ENCODE data around the gene JUNB.

Gene JUNB

DNA sequence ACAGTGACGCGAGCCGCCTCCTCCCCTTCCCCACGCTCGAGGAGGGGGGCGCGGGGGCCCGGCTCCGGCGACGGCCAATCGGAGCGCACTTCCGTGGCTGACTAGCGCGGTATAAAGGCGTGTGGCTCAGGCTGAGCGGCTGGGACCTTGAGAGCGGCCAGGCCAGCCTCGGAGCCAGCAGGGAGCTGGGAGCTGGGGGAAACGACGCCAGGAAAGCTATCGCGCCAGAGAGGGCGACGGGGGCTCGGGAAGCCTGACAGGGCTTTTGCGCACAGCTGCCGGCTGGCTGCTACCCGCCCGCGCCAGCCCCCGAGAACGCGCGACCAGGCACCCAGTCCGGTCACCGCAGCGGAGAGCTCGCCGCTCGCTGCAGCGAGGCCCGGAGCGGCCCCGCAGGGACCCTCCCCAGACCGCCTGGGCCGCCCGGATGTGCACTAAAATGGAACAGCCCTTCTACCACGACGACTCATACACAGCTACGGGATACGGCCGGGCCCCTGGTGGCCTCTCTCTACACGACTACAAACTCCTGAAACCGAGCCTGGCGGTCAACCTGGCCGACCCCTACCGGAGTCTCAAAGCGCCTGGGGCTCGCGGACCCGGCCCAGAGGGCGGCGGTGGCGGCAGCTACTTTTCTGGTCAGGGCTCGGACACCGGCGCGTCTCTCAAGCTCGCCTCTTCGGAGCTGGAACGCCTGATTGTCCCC lies at the start of gene JUNB:
JUNB (plus strand) TSS at position 142 of the 706 bp plus-strand sequence; CDS start at position 428, 286 bp downstream.
- DNase-seq = peak; percentile 73 to 93

DNA sequence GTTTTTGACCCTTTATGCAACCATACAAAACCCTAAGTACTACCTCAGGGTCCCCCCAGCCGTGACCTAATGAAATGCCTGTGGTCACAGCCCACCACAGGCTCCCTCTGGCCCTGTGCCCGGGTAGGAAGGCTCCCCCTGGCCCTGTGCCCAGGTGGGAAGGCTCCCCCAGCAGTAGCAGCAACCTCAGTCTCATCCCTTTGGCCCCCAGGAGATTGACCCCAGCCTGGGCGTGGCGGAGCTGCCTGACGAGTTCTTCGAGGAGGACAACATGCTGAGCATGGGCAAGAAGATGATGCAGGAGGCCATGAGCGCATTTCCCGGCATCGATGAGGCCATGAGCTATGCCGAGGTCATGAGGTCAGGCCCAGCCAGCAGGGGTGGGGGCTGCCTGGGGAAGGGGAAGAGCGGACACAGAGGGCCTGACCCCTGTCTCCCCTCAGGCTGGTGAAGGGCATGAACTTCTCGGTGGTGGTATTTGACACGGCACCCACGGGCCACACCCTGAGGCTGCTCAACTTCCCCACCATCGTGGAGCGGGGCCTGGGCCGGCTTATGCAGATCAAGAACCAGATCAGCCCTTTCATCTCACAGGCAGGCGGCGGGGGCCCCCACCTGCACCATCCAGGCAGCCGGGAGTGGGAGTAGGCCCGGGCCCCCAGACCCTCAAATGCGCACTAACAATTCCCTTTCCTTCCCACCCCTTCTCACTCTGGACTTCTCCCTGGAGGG lies 46.0 kb upstream of the JUNB start:
- no peak for DNase-seq

DNA sequence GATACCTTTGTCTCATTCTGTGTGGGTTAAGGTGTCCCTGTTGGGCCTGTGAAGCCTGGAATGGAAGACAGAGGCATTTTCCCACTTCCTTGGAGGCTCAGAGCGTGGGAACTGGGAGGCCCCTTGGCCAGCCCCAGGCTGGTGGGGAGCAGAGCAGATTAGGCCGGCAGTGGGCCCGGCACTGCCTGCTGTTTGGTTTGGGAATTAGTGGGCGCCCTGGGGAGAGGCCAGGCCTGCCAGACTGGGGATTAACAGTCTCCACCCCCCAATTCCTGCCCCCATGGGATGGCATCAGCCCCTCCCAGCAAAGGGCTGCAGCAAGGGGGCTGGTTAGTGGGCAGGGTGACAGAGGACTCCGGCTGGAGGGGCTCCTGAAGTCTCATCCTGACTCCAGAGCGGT lies 42.8 kb upstream of the JUNB start:
- DNase-seq = no peak

DNA sequence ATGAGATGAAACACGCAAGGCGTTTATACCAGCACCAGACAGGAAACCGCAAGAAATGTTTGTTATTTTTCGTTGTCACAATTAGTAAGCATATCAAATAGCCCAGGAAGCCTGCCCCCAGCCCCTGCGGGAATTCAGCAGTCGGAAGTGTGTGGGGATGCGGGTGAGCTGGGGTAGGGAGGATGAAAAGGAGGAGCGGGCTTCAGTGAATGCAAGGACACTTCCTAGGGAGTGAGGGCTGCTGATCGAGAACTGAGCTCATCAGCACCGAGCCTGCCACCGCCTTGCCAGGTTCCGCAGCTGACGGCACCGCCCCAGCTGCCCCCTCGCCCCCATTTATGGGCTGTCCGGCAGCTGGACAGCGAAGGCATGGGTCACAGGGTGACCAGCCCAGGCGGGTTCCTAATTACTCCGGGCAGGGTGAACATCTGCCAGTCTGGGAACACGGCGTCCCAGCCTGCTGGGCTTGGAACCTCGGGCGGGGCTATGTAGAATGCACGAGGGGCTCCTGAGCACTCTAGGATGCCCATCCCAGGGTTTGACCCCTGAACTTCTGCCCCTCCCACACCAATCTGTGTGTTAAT lies 41.3 kb upstream of the JUNB start:
- no peak for DNase-seq

DNA sequence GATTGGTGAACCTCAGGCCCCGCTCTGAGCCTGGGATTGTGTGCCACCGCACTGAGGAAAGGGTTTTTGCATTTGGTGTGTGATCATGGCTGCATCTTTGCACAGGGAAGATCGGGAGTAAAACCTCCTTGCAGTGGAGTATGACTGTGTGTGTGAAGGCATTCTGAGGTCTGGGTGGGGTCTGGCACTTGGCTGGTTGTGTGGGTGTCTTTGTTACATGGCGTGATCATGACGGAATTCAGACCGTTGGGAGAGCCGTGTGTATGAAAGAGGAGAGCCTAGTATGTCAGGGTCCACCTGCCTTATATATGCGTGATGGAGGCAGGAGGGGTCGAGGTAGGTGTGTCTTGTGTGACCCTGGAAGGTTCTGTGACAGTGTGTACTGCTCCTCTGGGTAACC lies 40.4 kb upstream of the JUNB start:
- no peak for DNase-seq

DNA sequence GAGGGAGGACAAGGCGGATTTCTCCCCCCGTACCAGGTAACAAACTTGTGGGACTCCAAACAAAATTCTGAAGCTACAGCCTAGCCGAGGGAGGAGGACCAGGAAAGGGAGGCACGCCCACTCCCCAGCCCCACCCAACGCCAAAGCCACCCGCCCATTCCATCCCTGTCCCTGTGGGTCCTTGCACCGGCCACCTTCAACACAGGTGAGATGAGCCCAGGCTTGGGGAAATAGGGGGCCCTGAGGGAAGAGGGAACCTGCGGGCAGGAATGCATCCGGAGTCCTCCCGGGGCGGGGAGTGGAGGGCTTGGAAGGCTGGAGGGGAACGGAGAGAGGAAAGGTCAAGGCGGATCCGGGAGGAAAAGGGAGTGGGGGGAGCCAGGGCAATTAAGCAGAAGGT lies 39.7 kb upstream of the JUNB start, which contains the start of gene BEST2:
BEST2 (plus strand) TSS at position 157 of the 400 bp plus-strand sequence. CDS start 802 bp downstream, outside the sequence.
- DNase-seq = no peak

DNA sequence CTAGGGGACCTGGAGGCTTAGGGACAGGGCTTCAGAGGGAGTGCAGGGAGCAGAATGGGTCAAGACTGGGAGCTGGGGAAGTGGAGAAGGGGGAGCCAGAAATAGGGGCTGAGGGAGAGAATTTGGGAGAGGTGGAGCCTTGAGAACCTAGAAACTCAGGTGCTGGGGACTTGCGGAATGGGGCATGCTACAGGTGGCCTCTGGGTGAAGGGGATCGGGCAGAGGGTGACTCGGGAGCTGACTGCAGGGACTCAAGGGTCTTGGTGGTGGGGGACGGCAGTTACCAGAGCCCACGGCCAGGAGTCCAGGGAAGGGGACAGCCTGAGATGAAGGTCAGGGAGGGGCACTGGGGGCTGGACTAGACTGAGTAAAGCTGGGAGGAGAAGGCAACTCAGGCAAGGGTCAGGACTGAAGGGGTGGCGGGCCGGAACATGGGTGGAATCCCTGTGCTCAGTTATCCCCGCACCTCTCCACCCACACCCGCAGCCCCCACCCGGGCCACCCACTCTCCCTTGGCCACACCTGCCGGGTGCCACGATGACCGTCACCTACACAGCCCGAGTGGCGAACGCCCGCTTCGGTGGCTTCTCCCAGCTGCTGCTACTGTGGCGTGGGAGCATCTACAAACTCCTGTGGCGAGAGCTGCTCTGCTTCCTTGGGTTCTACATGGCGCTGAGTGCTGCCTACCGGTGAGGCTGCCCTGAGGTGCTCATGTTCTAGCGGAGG lies 39.1 kb upstream of the JUNB start:
- no peak for DNase-seq

DNA sequence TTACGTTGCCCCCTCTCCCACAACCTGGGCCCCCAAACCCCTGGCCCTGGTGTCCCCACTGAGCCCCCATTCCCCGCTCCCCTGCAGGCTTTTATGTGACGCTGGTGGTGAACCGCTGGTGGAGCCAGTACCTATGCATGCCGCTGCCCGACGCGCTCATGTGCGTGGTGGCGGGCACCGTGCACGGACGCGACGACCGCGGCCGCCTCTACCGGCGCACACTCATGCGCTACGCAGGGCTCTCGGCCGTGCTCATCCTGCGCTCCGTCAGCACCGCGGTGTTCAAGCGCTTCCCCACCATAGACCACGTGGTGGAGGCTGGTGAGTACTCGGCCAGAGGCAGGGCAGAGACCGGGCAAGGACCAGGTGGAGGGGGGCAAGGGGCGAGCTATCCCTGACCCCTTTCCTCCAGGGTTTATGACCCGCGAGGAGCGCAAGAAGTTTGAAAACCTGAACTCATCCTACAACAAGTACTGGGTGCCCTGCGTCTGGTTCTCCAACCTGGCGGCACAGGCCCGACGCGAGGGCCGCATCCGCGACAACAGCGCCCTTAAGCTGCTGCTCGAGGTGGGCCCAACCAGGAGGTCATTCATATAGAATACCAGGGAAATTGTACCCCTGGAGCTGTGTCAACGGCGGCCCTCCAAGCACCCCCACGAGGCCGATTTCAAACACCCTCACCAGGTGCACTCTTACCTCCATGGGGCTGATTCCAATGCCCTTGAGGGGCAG lies 36.7 kb upstream of the JUNB start:
- DNase-seq = peak in 1 of 2 experiments; percentile 27

DNA sequence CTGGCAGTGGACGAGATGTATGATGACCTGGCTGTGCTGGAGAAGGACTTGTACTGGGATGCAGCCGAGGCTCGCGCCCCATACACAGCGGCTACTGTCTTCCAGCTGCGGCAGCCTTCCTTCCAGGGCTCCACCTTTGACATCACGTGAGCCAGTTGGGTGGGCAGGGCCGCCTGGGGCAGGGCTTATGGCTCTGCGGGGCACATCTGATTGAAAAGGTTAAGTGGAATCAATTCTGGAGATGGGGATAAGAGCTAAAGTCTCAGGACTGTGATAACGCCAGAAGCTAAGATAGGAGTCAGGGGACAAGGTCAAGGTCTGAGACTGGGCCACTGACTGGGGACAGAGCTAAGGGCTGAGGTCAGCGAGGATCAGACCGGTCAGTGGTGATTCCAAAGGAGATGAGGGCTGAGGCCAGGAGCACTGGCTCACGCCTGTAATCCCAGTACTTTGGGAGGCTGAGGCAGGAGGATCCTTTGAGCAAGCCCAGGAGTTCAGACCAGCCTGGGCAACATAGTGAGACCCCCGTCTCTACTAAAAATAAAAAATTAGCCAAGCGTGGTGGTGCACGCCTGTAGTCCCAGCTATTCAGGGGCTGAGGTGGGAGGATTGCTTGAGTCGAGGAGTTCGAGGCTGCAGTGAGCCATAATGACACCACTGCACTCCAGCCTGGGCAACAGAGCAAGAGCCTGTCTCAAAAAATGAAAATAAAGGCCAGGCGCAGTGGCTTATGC lies 35.0 kb upstream of the JUNB start:
- no peak for DNase-seq

DNA sequence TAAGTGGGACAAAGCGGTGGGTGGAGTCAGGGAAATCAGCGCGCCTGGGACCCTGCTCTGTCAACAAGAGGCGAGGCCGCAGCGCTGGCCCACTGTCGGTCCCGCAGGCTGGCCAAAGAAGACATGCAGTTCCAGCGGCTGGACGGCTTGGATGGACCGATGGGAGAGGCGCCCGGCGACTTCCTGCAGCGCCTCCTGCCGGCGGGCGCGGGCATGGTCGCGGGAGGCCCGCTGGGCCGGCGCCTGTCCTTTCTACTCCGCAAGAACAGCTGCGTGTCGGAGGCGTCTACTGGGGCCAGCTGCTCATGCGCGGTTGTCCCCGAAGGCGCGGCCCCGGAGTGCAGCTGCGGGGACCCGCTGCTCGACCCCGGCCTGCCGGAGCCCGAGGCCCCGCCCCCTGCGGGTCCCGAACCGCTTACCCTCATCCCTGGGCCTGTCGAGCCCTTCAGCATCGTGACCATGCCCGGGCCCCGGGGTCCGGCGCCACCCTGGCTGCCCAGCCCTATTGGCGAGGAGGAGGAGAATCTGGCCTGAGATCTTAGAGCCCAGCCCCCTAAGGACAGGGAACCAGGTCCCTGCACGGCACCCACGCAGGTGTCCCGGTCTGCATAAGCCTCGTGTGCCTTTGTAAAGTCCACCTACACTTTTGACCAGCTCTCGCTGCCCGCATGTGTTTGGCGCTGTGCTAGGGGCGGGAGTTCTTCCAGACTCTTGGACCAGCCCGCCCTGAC lies 33.6 kb upstream of the JUNB start:
- peak; percentile 20 to 79 for DNase-seq

DNA sequence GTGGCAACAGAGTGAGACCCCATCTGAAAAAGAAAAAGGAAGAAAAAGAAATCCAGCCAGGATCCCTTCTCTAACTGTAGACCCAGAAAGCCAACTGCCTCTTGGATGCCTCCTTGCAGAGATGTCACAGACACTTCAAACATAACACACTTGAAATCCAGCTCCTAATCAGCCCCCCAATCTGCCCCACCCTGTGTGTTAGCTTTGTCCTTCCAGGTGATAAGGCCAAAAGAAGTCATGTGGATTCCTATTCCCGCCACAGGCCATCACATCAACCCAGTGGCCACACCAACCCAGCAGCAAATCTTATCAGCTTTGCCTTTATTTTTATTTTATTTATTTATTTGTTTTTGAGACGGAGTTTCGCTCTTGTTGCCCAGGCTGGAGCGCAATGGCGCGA lies 31.6 kb upstream of the JUNB start:
- DNase-seq = no peak

DNA sequence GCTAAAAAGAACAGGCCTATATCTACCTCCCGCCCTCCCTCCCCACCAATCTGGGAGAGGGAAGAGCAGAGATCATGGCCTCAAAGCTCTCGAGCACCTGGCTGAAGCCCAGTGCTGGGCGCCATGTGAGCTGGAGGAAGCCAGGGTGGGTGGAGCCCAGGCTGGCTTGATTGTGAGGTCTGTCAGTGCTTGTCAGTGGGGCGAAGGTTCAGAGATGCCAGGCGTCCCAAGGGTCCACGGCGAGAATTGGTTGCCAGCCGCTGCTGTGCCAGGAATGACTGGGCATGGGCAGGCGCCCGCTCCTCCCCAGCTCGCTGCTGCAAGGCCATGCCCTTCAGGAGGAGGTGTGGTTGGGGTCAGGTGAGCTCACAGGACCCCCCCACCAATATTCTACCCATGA lies 28.2 kb upstream of the JUNB start:
- no peak for DNase-seq

DNA sequence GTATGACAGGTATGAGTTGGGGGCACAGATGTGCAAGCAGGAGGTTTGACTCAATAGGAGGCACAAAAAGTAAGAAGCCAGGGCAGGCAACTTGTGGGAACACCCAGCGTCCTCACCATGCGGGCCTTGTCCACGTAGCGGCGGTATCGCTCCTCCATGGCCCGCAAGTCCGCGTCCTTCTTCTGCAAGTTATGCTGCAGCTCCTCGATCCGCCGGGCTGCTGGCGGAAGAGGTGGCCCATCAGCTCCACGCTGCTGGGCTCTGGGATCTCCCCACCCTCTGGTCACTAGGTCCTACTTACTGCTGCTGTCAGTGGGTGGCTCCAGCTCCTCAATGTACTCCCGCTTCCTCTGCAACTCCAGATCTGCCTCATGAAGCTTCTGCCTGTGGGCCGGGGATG lies 26.6 kb upstream of the JUNB start:
- DNase-seq = no peak

DNA sequence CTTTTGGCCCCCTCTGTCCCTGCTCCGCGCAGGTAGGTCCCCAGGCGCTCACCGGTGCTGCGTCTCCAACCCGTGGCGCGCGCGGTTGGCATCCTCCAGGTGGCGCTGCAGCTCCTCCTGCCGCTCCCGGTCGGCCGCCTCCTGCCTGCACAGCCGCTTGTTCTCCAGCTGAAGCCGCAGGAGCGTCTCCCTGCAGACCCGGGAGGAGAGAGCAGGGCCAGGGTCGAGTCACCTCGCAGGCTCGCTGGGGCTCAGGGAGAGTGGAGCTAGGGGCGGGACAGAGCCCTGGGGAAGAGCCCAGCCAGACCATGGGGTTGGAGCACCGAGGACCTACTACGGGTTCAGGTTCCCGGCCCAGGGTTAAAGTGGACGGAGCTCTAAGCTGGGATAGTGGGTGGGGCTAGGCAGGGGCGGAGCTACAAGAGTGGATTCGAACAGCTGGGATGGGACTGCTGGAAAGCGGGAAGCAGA lies 25.2 kb upstream of the JUNB start:
- peak; percentile 8 to 68 for DNase-seq

DNA sequence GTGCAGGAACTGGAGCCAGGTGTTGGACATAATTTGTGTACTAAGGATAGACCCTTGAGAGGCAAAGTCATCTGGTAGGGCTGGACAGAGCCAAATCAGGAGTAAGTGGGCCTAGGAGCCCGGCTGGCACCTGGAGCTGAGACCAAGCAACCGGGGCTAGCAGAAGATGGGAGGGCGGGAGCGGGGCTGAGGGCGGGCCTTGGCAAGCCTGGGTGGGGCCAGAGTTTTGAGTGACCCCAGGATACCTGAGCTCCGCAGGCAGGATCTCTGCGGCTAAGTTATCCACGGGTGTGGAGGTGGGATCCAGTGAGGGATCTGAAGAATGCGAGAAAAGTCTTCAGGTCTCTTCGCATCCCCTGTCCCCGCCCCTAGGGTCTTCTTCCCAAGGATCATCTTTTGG lies 24.1 kb upstream of the JUNB start:
- DNase-seq = no peak

DNA sequence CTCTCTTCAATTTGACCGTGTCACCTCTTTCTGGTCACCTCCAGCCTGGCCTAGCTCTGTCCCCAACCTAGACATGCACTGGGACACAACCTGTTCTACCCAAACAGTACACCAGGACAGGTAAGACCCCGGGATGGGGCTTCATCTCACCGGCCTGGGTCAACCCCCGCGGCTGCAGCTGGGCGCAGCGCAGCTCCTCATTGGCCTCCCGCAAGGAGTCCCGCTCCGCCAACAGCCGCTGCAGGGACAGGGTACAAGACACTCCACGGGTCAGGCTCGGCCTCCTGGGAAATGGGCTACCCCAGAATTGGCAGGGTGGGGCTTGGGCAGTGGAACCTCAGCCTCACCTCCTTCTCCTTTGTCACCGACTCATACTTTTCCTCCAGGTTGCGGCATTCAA lies 23.6 kb upstream of the JUNB start:
- DNase-seq = no peak

DNA sequence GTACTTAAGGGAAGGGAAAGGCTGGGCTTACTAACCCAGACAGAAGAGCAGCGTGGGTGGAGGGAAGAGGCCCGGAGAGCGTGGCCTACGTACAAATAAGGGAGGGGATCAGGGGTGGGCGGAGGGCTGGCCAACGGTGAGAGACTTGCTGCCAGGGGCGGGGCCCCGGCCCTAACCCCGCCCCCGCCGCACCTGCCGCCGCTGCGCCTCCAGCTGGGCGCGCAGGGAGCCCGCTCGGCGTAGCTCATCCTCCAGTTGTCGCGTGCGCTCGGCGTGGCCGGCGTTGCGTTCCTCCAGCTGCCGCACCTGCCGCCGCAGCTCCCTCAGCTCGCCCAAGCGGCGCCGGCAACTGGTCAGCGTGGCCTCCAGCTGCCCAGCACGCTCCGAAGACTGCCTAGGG lies 21.6 kb upstream of the JUNB start:
- peak; percentile 38 to 76 for DNase-seq

DNA sequence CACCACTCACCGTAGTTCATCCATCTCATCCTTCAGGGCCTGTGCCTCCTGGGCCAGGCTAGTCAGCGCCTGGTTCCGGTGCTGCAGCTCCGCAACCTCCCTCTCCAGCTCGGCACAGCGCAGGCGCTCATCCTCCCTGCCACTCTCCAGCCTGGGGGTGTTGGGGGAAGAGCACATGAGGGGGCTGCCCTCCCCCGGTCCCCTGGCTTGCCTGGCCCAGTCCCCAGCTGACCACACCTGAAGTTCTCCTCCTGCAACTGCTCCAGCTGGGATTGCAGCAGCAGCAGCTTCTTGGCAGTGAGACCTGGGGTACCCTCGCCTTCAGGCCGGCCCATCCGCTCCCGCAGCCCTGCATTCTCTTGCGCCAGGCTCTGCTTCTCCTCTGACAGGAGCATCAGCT lies 20.4 kb upstream of the JUNB start:
- no peak for DNase-seq

DNA sequence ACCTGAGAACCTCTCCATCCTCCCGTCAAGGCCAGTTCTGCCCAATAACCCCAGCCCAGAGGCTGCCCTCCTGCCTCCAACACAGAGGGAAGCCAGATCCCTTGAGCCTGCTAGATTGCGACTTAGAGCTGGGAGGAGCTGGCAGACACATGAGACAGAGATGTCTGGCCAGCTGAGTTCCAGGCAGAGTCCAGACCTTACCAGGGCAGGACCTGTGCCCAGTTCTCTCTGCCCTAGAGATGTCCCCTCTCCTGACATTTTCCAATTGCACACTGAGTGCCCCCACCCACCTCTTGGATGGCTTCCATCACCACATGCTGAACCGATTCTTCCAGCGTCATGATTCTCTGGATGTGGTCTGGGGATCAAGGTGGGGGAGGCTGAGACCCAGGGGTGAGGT lies 19.0 kb upstream of the JUNB start:
- DNase-seq = no peak

DNA sequence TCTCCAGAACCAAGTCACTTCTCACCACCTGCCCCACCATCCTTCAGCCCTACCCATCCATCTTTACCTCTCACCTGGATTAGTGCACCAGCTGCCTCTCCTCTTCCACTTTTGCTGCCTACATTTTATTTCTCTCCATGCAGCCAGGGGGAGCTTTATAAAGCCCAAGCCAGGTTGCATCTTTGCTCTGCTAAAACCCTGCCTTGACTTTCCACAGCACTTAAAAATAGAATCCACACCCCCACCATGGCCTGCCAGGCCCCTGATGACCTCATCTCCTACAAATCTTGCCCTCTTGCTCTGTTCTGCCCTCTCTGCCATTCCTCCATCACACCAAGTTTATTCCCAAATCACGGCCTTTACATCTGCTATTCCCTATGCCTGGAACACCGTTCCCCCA lies 17.7 kb upstream of the JUNB start:
- DNase-seq = no peak
